Measurements from ENCODE around the gene ARL5A. TPM values are rescaled to one million over a fixed set of nuclear protein-coding genes. Genes with fewer than 3 reads are reported as not detected.

Gene ARL5A
- total RNA-seq, 1 donor from 2014 or later: 51.0 TPM

GRCh38 chr2:151786483-151786882 is 41.7 kb downstream of the ARL5A start:
- H3K27ac Mint-ChIP-seq: no peak overlapping the region
- H3K4me3 Mint-ChIP-seq: no peak overlapping the region
- DNase-seq (no peak), ATAC-seq (ENCODE audit: low read depth) (peak; percentile 25)
- peaks cover 29% of the 10 kb centered on the region for H3K36me3 Mint-ChIP-seq (ENCODE audit: low read depth)
- ChIA-PET CTCF (interaction anchor here (0.7 kb wide), 1 partner anchor 9 kb away, joined by 4 read pairs; no protein-coding TSS in a partner anchor), POLR2A (interaction anchor here (1.4 to 2.4 kb wide), 3 partner anchors 12 to 20 kb away, joined by 3 to 19 read pairs (median 10); no protein-coding TSS in a partner anchor)
- intact Hi-C loops (cut with micrococcal nuclease): loop anchor here (2.0 kb wide), 1 partner anchor 16 kb away; no protein-coding TSS in a partner anchor
- no peaks in the 10 kb centered on the region for H3K9me3 Mint-ChIP-seq
- no peak for TF ChIP-seq CTCF (IDR thresholded peaks at IDR 0.05)
- H3K4me1 Mint-ChIP-seq: peaks cover 28% of the 10 kb centered on the region
- no peaks in the 10 kb centered on the region for H3K27me3 Mint-ChIP-seq

DNA sequence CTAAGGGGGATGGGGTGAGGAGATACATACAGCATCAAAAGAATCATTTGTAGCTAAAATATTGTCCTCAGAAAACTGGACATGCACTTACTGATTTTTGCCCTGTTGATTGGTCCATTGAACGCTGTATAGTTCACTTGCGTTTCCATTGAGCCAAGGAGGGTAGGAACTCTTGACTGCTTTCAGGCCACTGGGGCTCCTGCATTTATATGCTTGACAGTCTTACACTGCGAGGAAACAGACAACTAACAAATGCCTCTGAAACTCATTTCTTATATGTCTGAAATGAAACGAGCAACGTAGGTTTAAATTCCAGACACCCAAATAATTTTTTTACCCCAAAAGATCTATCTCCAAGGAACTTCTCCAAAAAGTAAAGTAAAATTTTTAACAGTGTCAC is 42.1 kb downstream of the ARL5A start:
- H3K4me3 Mint-ChIP-seq: peak overlapping the region; percentile 12
- no peak for ATAC-seq (ENCODE audit: low read depth)
- no peaks in the 10 kb centered on the region for H3K9me3 Mint-ChIP-seq
- H3K4me1 Mint-ChIP-seq: peaks cover 28% of the 10 kb centered on the region
- H3K27ac Mint-ChIP-seq: no peak overlapping the region
- CTCF ChIA-PET: interaction anchor here (0.7 kb wide), 1 partner anchor 8 kb away, joined by 4 read pairs; no protein-coding TSS in a partner anchor
- intact Hi-C loops (cut with micrococcal nuclease): loop anchor here (2.0 kb wide), 1 partner anchor 15 kb away; no protein-coding TSS in a partner anchor
- DNase-seq: no peak
- H3K27me3 Mint-ChIP-seq: no peaks in the 10 kb centered on the region
- POLR2A ChIA-PET: interaction anchor here (0.8 to 2.4 kb wide), 4 partner anchors 12 to 20 kb away, joined by 3 to 19 read pairs (median 6); no protein-coding TSS in a partner anchor
- peaks cover 31% of the 10 kb centered on the region for H3K36me3 Mint-ChIP-seq (ENCODE audit: low read depth)
- no peak for TF ChIP-seq CTCF (IDR thresholded peaks at IDR 0.05)

DNA sequence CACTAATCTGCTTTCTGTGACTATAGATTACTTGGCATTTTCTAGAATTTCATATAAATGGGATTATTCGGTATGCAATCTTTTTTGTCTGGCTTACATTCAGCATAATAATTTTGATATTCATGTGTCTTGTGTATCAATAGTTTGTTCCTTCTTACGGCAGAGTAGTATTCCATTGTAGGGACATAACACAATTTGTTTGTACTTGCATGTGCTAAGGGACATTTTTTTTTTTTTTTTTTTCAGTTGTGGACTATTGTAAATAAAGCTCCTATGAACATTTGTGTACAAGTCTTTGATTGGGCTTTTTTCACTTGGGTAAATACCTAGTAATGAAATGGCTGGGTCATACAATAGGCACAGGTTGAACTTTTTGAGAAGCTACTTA is 45.1 kb downstream of the ARL5A start:
- peaks cover 49% of the 10 kb centered on the region for H3K36me3 Mint-ChIP-seq (ENCODE audit: low read depth)

GRCh38 chr2:151782378-151783132 is 45.7 kb downstream of the ARL5A start:
- Mint-ChIP-seq H3K27ac (peak overlapping the region; percentile 0), H3K4me3 (no peak overlapping the region), H3K36me3 (ENCODE audit: low read depth) (peaks cover 49% of the 10 kb centered on the region), H3K4me1 (peaks cover 21% of the 10 kb centered on the region), H3K9me3 (peaks cover 3% of the 10 kb centered on the region), H3K27me3 (no peaks in the 10 kb centered on the region)
- ATAC-seq (ENCODE audit: low read depth): no peak
- no peak for TF ChIP-seq CTCF (IDR thresholded peaks at IDR 0.05)
- no peak for DNase-seq
- ChIA-PET POLR2A (interaction anchor here (1.0 kb wide), 2 partner anchors 8 to 11 kb away, joined by 3 read pairs; no protein-coding TSS in a partner anchor), CTCF (no interaction called here)
- intact Hi-C loops (cut with micrococcal nuclease): no loop called here

More for the DNA sequence above, 45.1 kb downstream of the ARL5A start:
- no peak for TF ChIP-seq CTCF (IDR thresholded peaks at IDR 0.05)
- Mint-ChIP-seq H3K9me3 (peaks cover 3% of the 10 kb centered on the region), H3K27ac (peak overlapping the region; percentile 0), H3K4me1 (peaks cover 25% of the 10 kb centered on the region), H3K27me3 (no peaks in the 10 kb centered on the region), H3K4me3 (no peak overlapping the region)
- ATAC-seq (ENCODE audit: low read depth) (no peak), DNase-seq (no peak)
- intact Hi-C loops (cut with micrococcal nuclease): no loop called here
- CTCF ChIA-PET: no interaction called here
- POLR2A ChIA-PET: interaction anchor here (0.6 to 1.0 kb wide), 4 partner anchors 8 to 57 kb away, joined by 3 to 4 read pairs (median 3); no protein-coding TSS in a partner anchor

- Mint-ChIP-seq H3K9me3 (peaks cover 3% of the 10 kb centered on the region), H3K27me3 (no peaks in the 10 kb centered on the region), H3K4me3 (no peak overlapping the region), H3K36me3 (ENCODE audit: low read depth) (peaks cover 58% of the 10 kb centered on the region), H3K27ac (peak overlapping the region; percentile 53), H3K4me1 (peaks cover 24% of the 10 kb centered on the region)
- no peak for ATAC-seq (ENCODE audit: low read depth)
- intact Hi-C loops (cut with micrococcal nuclease): no loop called here
- ChIA-PET POLR2A (interaction anchor here (1.0 kb wide), 1 partner anchor 10 kb away, joined by 3 read pairs; no protein-coding TSS in a partner anchor), CTCF (no interaction called here)
- no peak for TF ChIP-seq CTCF (IDR thresholded peaks at IDR 0.05)
- DNase-seq: no peak
Observed at GRCh38 chr2:151781642-151782041, 46.6 kb downstream of the ARL5A start.
